ENCODE data around the gene FAM169A. TPM values are rescaled to one million over a fixed set of nuclear protein-coding genes. Genes with fewer than 3 reads are reported as not detected.

FAM169A gene
- total and polyA plus RNA-seq, 10 of the 15 experiments (the other 5 are each of a cell fraction or from before 2014, with no cell fraction given): 0.37 to 15.4 (median 4.7) TPM

DNA sequence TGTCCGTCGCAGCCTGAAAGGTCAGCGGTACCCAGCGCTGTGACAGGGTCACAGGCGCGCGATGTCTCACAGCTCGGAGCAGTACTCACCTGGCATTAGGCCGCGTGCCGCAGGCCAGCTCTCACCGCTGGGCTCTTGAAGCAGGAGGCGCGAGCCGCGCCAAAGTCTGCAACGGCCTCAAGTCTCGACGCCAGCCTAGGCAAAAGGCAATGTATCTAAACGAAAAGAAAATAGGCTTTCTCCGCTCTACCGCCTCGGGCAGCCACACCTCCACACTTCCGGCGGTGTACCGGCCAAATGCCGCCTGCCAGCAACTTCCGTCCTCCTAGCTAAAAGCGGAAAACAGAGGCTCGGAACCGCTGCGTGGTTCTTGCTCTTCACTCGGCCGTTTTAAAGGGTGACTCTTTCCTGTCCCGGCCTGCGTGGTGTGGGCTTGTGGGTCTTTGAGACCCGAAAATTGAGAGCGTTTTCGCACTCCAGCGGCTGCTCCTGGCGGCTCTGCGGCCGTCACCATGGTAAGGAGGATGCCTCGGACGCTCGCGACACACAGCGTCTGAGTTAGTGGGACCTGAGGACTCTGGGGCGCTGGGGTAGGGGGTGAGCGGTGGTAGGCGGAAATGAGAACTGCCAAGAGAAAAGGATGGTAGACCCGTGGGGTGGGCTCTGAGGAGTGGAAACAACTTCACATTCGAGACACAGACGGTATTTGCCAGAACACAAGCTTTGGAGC is 99.2 kb downstream of the FAM169A start, which contains the start of the genes GFM2 and NSA2 (continued):
- TF ChIP-seq JUNB (IDR thresholded peaks at IDR 0.05): peak; percentile 27; the same call in 1 of the 2 replicates
- no peak for TF ChIP-seq SUPT20H (IDR thresholded peaks at IDR 0.05; ENCODE audit: borderline replicate concordance, control insufficient read depth, low read depth, low read length)
- peak; percentile 84 for TF ChIP-seq ZZZ3 (IDR thresholded peaks at IDR 0.05; ENCODE audit: control insufficient read depth, insufficient read length, low read depth)
- peak; percentile 39 for TF ChIP-seq MEF2B (IDR thresholded peaks at IDR 0.05; ENCODE audit: partially characterized antibody, poor library complexity, severe bottlenecking)
- TF ChIP-seq CHD4 (IDR thresholded peaks at IDR 0.05): no peak
- TF ChIP-seq NR2C1 (IDR thresholded peaks at IDR 0.05): peak; percentile 74
- no peak for TF ChIP-seq KAT2A (conservative IDR thresholded peaks at IDR 0.05; ENCODE audit: control insufficient read depth, low read depth, low read length)
- peak; percentile 83 to 86 for TF ChIP-seq EGR1 (IDR thresholded peaks at IDR 0.05; ENCODE audit: borderline replicate concordance in 1 of 2, low read depth in 2 of 2, low read length in 2 of 2)
- peak in 1 of 2 experiments; percentile 52; a peak in 2 of 4 replicates for TF ChIP-seq ETV6 (conservative IDR thresholded peaks at IDR 0.05 in 1 of 2, IDR thresholded peaks at IDR 0.05 in 1 of 2; ENCODE audit: borderline replicate concordance in 1 of 2, low read depth in 1 of 2)
- peak; percentile 78 for TF ChIP-seq SIN3A (IDR thresholded peaks at IDR 0.05; ENCODE audit: low read depth, low read length)
- TF ChIP-seq, protein P1, sequence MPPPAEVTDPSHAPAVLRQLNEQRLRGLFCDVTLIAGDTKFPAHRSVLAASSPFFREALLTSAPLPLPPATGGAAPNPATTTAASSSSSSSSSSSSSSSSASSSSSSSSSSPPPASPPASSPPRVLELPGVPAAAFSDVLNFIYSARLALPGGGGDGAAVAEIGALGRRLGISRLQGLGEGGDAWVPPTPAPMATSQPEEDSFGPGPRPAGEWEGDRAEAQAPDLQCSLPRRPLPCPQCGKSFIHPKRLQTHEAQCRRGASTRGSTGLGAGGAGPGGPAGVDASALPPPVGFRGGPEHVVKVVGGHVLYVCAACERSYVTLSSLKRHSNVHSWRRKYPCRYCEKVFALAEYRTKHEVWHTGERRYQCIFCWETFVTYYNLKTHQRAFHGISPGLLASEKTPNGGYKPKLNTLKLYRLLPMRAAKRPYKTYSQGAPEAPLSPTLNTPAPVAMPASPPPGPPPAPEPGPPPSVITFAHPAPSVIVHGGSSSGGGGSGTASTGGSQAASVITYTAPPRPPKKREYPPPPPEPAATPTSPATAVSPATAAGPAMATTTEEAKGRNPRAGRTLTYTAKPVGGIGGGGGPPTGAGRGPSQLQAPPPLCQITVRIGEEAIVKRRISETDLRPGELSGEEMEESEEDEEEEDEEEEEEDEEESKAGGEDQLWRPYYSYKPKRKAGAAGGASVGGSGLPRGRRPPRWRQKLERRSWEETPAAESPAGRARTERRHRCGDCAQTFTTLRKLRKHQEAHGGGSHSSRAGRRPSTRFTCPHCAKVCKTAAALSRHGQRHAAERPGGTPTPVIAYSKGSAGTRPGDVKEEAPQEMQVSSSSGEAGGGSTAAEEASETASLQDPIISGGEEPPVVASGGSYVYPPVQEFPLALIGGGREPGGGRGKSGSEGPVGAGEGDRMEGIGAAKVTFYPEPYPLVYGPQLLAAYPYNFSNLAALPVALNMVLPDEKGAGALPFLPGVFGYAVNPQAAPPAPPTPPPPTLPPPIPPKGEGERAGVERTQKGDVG (CRISPR knock-in tag; IDR thresholded peaks at IDR 0.05): no peak
- peak; percentile 3 to 22; a peak in 1 of 4 replicates for TF ChIP-seq BHLHE40 (IDR thresholded peaks at IDR 0.05; ENCODE audit: borderline replicate concordance in 1 of 2, low read depth in 2 of 2, low read length in 1 of 2)
- no peak for TF ChIP-seq CEBPB (IDR thresholded peaks at IDR 0.05; ENCODE audit: borderline replicate concordance in 1 of 2, low read depth in 2 of 2, low read length in 2 of 2)
- peak; percentile 98 for TF ChIP-seq RELB (IDR thresholded peaks at IDR 0.05; ENCODE audit: low read depth)
- TF ChIP-seq FOS (IDR thresholded peaks at IDR 0.05; ENCODE audit: borderline replicate concordance, extremely low read depth, insufficient read length): no peak
- no peak for TF ChIP-seq PAX8 (IDR thresholded peaks at IDR 0.05)
- TF ChIP-seq, protein P2, sequence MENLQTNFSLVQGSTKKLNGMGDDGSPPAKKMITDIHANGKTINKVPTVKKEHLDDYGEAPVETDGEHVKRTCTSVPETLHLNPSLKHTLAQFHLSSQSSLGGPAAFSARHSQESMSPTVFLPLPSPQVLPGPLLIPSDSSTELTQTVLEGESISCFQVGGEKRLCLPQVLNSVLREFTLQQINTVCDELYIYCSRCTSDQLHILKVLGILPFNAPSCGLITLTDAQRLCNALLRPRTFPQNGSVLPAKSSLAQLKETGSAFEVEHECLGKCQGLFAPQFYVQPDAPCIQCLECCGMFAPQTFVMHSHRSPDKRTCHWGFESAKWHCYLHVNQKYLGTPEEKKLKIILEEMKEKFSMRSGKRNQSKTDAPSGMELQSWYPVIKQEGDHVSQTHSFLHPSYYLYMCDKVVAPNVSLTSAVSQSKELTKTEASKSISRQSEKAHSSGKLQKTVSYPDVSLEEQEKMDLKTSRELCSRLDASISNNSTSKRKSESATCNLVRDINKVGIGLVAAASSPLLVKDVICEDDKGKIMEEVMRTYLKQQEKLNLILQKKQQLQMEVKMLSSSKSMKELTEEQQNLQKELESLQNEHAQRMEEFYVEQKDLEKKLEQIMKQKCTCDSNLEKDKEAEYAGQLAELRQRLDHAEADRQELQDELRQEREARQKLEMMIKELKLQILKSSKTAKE (IDR thresholded peaks at IDR 0.05; ENCODE audit: low read depth, poor library complexity, severe bottlenecking): peak; percentile 11
- TF ChIP-seq BMI1 (IDR thresholded peaks at IDR 0.05; ENCODE audit: borderline replicate concordance): no peak
- TF ChIP-seq TCF3 (IDR thresholded peaks at IDR 0.05; ENCODE audit: borderline replicate concordance, insufficient read depth, low read depth, low read length): no peak
- TF ChIP-seq ZNF274 (IDR thresholded peaks at IDR 0.05; ENCODE audit: insufficient read depth, insufficient read length): no peak
- TF ChIP-seq PML (IDR thresholded peaks at IDR 0.05; ENCODE audit: low read length): peak; percentile 75; the same call in 1 of the 2 replicates
- peak; percentile 88 for TF ChIP-seq MXI1 (IDR thresholded peaks at IDR 0.05; ENCODE audit: low read depth, low read length)
- no peak for TF ChIP-seq ZNF217 (IDR thresholded peaks at IDR 0.05)
